PC-3 (cell line): Measurements from ENCODE around the gene PIP5K1C. TPM values are rescaled to one million over a fixed set of nuclear protein-coding genes. Genes with fewer than 3 reads are reported as not detected.

Experiments
- ATAC-seq: fragments of 200-7000 bp; cut with Tn5 transposase; 2 replicates; pipeline ENCODE4 v1.9.1; 2020; ENCODE audit warnings: mild to moderate bottlenecking, moderate library complexity
- BruUV-seq: library from RNA; stranded (reverse); fragments of 400-500 nt; replicated peaks from 2 replicates; lab custom pipeline; 2021; lab: Mats Ljungman, UMichigan
- CTCF ChIA-PET: fragments of 300-600 bp; sonication (Branson Sonifier 250); formaldehyde crosslinking; loops from one replicate; lab custom pipeline; 2022; ENCODE audit warnings: antibody characterized with exemption; lab: Charles Lee
- POLR2A ChIA-PET: fragments of 300-600 bp; sonication (Branson Sonifier 250); formaldehyde crosslinking; loops from one replicate; lab custom pipeline; 2022; ENCODE audit warnings: antibody characterized with exemption; ENCODE audit not compliant: unreplicated experiment; lab: Charles Lee
- DNase-seq: peaks from one replicate; pipeline ENCODE4 v3.0.0-alpha.2; 2015
- H2AFZ ChIP-seq: fragments of 300-600 bp; sonication (generic); 2 replicates; pipeline ENCODE4 v1.6.0; 2016; ENCODE audit warnings: antibody characterized with exemption, low read length
- H3F3A ChIP-seq: fragments of 300-600 bp; sonication (generic); one replicate; pipeline ENCODE4 v1.6.0; 2017; ENCODE audit warnings: antibody characterized with exemption, low read length, control low read depth, mild to moderate bottlenecking; ENCODE audit not compliant: unreplicated experiment
- H3K27ac ChIP-seq: fragments of 300-600 bp; sonication (generic); 2 replicates; pipeline ENCODE4 v1.5.1; 2016; ENCODE audit warnings: mild to moderate bottlenecking, low read length
- H3K27me3 ChIP-seq: fragments of 300-600 bp; sonication (generic); 2 replicates; pipeline ENCODE4 v1.6.1; 2016; ENCODE audit warnings: low read length, mixed read lengths
- H3K36me3 ChIP-seq: fragments of 300-600 bp; sonication (generic); 2 replicates; pipeline ENCODE4 v1.6.1; 2016; ENCODE audit warnings: low read depth, mixed run types, low read length, mixed read lengths
- H3K4me1 ChIP-seq: fragments of 300-600 bp; sonication (generic); 2 replicates; pipeline ENCODE4 v1.5.1; 2016; ENCODE audit warnings: low read length; ENCODE audit not compliant: insufficient read depth
- H3K4me2 ChIP-seq: fragments of 300-600 bp; sonication (generic); 2 replicates; pipeline ENCODE4 v1.6.0; 2016; ENCODE audit warnings: low read length
- H3K4me3 ChIP-seq: fragments of 300-600 bp; sonication (generic); 2 replicates; pipeline ENCODE4 v1.5.1; 2016; ENCODE audit warnings: mild to moderate bottlenecking, low read length, mixed read lengths
- H3K79me2 ChIP-seq: fragments of 300-600 bp; sonication (generic); 2 replicates; pipeline ENCODE4 v1.6.1; 2017; ENCODE audit warnings: low read length, mixed read lengths
- H3K9ac ChIP-seq: fragments of 300-600 bp; sonication (generic); 2 replicates; pipeline ENCODE4 v1.6.0; 2016; ENCODE audit warnings: mild to moderate bottlenecking, low read length
- H3K9me2 ChIP-seq: fragments of 300-600 bp; sonication (generic); replicated peaks from 2 replicates; pipeline ENCODE4 v1.6.1; 2016; ENCODE audit warnings: mixed run types, low read length, mixed read lengths
- H3K9me3 ChIP-seq: fragments of 300-600 bp; sonication (generic); 2 replicates; pipeline ENCODE4 v1.6.1; 2016; ENCODE audit warnings: low read length, mixed read lengths
- H4K20me1 ChIP-seq: fragments of 300-600 bp; sonication (generic); 2 replicates; pipeline ENCODE4 v1.6.1; 2016; ENCODE audit warnings: low read length, mixed read lengths
- CTCF ChIP-seq: fragments of 300-600 bp; sonication (generic); conservative IDR thresholded peaks from 2 replicates; pipeline ENCODE4 v1.5.1; 2017; ENCODE audit warnings: antibody characterized with exemption, low read depth, mild to moderate bottlenecking, low read length
- EZH2 ChIP-seq: fragments of 300-600 bp; sonication (generic); IDR thresholded peaks from one replicate; pipeline ENCODE4 v1.6.1; 2017; ENCODE audit warnings: antibody characterized with exemption, mild to moderate bottlenecking, low read length; ENCODE audit not compliant: unreplicated experiment
- EZH2phosphoT487 ChIP-seq: fragments of 300-600 bp; sonication (generic); IDR thresholded peaks from 2 replicates; pipeline ENCODE4 v1.6.1; 2018; ENCODE audit warnings: mild to moderate bottlenecking, antibody characterized with exemption, low read length, borderline replicate concordance
- intact Hi-C: fragments of 100-400 bp; cut with micrococcal nuclease; formaldehyde crosslinking; loops from 2 replicates; pipeline ENCODE4 v1.9.0; 2023
- total RNA-seq: library from RNA; depleted of rRNA; stranded (reverse); fragments of >200 nt; gene quantifications from 2 replicates; pipeline ENCODE4 v1.2.3, GENCODE V29; 2014

PIP5K1C gene
- total RNA-seq, 1 experiment from 2014 or later, result 16.1 TPM

DNA sequence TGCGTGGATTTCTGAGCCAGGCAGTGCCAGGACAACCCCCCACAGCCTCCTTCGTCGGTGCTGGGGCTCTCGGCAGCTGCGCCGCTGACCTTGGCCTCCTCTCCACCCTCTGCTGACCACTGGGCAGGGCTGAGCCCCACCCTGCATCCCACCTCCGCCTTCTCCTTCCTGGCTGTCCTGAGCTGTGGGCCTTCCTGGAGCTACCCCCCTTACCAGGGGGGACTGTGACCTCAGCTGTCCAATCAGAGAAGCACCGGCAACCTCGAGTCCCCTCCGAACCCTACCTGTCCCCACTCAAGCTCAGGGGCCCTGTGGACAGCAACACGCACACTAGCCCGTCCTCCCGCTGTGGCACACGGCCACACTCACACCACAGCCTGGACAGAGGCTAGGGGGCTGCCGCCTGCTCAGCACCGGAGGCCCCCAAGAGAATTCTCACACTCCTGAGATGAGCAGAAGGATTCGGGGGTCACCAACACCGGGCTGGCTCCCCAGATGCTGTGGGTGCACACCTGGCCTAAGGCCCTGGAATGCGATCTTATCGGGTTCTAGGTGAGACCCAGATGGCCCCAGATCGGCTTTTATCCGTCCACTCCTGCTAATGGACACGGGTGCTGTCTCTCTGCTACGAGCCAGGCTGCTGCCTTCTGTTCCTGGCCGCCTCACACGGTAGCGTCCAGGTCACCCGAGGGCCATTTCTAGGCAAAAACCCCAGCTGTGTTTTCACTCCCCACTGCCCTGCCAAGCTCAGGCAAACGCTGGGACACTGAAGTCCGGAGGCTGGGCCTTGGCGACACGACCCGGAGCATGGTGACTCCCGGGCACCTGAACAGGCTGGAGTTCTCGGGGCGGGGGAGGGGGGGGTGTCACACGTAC is 41.2 kb downstream of the PIP5K1C start:
- ATAC-seq (no peak), DNase-seq (no peak)
- no peaks in the 10 kb centered on the region for H3F3A ChIP-seq
- H3K4me2 ChIP-seq, result no peak overlapping the region
- H3K36me3 ChIP-seq, result no peaks in the 10 kb centered on the region
- no peaks in the 10 kb centered on the region for H3K27me3 ChIP-seq
- no peaks in the 10 kb centered on the region for H3K9me2 ChIP-seq
- CTCF ChIA-PET, result no interaction called here
- no peak overlapping the region for H3K27ac ChIP-seq
- intact Hi-C loops, result no loop called here
- TF ChIP-seq EZH2phosphoT487 (no peak), CTCF (no peak), EZH2 (no peak)
- no TSS peak for BruUV-seq
- no peak overlapping the region for H3K9ac ChIP-seq
- no peaks in the 10 kb centered on the region for H4K20me1 ChIP-seq
- H3K79me2 ChIP-seq, result no peaks in the 10 kb centered on the region
- peaks cover 20% of the 10 kb centered on the region for H3K4me1 ChIP-seq
- no peak overlapping the region for H2AFZ ChIP-seq
- no peak overlapping the region for H3K4me3 ChIP-seq
- POLR2A ChIA-PET, result no interaction called here
- H3K9me3 ChIP-seq, result no peaks in the 10 kb centered on the region

DNA sequence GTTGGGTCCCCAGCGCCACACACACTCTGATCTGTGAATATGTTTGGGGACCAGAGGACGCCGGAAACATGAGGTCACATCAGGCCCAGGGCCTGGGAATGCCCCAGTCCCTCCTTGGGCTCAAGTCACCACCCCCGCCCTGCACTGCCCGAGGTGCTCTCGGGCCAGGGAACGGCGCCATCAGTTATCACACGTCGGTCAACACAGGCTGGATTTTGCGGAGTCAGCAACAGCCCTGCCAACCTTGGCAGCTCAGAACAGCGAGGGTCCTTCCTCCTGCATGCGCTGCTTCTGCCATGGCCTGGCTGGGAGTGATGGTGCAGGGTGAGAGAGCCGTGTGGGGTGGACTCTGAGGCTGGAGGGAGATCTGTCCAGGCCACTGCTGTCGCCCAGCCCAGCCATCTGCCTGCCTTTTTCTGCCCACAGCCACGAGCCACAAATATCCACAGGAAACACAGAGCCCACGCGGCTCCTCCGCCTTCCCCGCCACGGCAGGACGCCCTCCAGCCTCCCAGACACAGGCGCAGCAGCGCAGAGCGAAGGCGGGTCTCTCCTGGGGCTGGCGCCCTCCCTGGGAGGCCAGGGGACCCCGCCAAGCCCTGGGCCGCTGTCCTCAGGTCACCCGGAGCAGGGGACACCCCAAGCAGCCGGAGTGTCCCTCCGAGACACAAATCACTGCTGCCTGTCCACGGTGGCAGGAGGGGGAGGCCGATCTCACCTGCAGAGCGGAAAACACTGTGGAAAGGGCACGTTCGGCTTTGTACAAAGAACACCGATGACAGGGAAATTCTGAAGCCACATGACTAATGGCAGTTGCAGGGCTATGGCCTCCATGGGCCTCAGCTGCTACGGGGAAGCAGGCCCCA is 42.0 kb downstream of the PIP5K1C start:
- Histone ChIP-seq H3F3A (no peaks in the 10 kb centered on the region), H3K79me2 (no peaks in the 10 kb centered on the region), H3K27me3 (no peaks in the 10 kb centered on the region), H3K4me1 (peaks cover 20% of the 10 kb centered on the region), H3K4me3 (no peak overlapping the region), H3K9ac (no peak overlapping the region), H3K9me3 (no peaks in the 10 kb centered on the region), H3K4me2 (no peak overlapping the region), H4K20me1 (no peaks in the 10 kb centered on the region), H3K9me2 (no peaks in the 10 kb centered on the region), H3K27ac (no peak overlapping the region), H3K36me3 (no peaks in the 10 kb centered on the region), H2AFZ (no peak overlapping the region)
- no TSS peak for BruUV-seq
- TF ChIP-seq EZH2phosphoT487 (no peak), CTCF (no peak), EZH2 (no peak)
- no peak for DNase-seq
- no peak for ATAC-seq
- intact Hi-C loops, result no loop called here
- CTCF ChIA-PET, result no interaction called here
- POLR2A ChIA-PET, result interaction anchor here (0.7 kb wide), 1 partner anchor 30 kb away, joined by 3 read pairs; no protein-coding TSS in a partner anchor
